SK-N-MC (cell line): ENCODE results near the gene CASP2.

Experiments used
- EZH2 ChIP-seq: fragments of 200-600 bp; sonication (generic); IDR thresholded peaks from one replicate; pipeline ENCODE4 v1.6.1; 2017; ENCODE audit warnings: antibody characterized with exemption
- FOXP2 ChIP-seq: optimal IDR thresholded peaks from 2 replicates; pipeline ENCODE3; 2011; ENCODE audit warnings: mild to moderate bottlenecking, moderate library complexity; ENCODE audit not compliant: insufficient read depth; ENCODE audit errors: extremely low read length, control extremely low read depth
- POLR2AphosphoS5 ChIP-seq: IDR thresholded peaks from 2 replicates; pipeline ENCODE4 v1.6.1; 2012; ENCODE audit warnings: mild to moderate bottlenecking, low read depth, low read length, borderline replicate concordance

DNA sequence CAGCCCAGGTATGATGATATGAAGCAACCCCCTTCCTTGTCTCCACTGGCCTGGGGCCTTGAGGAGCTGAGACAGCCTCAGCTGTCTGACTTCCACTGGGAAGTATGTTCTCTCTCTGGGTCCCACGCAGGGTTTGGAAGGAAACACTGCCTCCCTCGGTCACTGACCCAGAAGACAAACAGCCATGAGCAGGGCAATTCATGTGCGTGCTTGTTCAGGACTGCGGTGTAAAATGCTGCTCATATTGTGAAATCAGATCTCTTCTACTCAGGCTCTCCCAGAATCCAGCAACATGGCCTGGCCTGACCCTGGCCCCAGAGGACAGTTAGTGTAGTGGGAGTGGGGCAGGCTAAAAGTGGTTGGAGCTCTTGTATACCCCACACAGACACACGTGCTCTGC, 30.5 kb downstream of the CASP2 start:
- TF ChIP-seq POLR2AphosphoS5 (no peak), EZH2 (no peak), FOXP2 (no peak)
